C4-2B (cell line): ENCODE measurements around the gene CTF1.
"Not testable (repeated sequence)": the region's sequence is repeated elsewhere in the genome, so short reads cannot be mapped to it uniquely, and the experiment has no call there.

Experiments used
- H3K27ac ChIP-seq: fragments of 450-650 bp; 2 replicates; pipeline ENCODE4 v1.5.1; 2017
- ZFX ChIP-seq: fragments of 450-650 bp; IDR thresholded peaks from 2 replicates; pipeline ENCODE4 v1.6.1; 2017
- TF ChIP-seq, protein P1 (sequence below): fragments of 450-650 bp; conservative IDR thresholded peaks from 2 replicates; pipeline ENCODE4 v1.5.1; 2017; ENCODE audit warnings: mild to moderate bottlenecking

Gene CTF1, protein sequence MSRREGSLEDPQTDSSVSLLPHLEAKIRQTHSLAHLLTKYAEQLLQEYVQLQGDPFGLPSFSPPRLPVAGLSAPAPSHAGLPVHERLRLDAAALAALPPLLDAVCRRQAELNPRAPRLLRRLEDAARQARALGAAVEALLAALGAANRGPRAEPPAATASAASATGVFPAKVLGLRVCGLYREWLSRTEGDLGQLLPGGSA

DNA sequence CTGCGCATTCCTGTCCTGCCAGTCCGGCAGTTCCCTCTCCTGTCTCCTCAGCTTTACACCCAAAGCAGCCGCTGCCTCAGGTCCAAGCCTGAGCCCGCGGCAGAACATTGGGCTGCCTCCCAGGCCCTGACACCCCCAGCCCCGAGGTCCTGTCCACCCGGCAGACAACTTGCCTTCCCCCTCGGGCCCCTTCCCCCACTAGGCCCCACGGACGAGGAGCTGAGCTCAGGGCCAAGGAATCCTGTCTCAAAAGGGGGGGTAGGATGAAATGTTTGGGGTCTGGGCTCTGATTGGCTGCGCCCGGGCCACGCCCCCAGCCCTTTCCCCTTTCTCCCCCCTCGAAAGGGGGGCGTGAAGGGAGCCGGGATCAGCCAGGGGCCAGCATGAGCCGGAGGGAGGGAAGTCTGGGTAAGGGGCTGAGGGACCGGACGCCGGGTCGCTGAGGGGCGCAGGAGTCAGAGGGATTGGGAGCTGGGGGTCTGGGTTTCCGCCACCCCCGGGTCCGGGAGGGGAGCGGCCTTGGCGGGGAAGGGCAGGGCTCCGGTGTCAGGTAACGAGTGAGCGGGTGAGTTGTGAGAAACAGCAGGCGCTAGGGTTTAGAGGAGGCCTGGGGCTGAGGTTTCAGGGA, at the start of gene CTF1:
TSS of gene CTF1 (plus strand) at position 354 of the 628 bp plus-strand sequence. CDS start at position 384, 30 bp downstream.
- peak within 1 kb of the TSS; percentile 93 for H3K27ac ChIP-seq
- TF ChIP-seq, protein P1, sequence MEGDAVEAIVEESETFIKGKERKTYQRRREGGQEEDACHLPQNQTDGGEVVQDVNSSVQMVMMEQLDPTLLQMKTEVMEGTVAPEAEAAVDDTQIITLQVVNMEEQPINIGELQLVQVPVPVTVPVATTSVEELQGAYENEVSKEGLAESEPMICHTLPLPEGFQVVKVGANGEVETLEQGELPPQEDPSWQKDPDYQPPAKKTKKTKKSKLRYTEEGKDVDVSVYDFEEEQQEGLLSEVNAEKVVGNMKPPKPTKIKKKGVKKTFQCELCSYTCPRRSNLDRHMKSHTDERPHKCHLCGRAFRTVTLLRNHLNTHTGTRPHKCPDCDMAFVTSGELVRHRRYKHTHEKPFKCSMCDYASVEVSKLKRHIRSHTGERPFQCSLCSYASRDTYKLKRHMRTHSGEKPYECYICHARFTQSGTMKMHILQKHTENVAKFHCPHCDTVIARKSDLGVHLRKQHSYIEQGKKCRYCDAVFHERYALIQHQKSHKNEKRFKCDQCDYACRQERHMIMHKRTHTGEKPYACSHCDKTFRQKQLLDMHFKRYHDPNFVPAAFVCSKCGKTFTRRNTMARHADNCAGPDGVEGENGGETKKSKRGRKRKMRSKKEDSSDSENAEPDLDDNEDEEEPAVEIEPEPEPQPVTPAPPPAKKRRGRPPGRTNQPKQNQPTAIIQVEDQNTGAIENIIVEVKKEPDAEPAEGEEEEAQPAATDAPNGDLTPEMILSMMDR: no peak
- no peak for TF ChIP-seq ZFX

DNA sequence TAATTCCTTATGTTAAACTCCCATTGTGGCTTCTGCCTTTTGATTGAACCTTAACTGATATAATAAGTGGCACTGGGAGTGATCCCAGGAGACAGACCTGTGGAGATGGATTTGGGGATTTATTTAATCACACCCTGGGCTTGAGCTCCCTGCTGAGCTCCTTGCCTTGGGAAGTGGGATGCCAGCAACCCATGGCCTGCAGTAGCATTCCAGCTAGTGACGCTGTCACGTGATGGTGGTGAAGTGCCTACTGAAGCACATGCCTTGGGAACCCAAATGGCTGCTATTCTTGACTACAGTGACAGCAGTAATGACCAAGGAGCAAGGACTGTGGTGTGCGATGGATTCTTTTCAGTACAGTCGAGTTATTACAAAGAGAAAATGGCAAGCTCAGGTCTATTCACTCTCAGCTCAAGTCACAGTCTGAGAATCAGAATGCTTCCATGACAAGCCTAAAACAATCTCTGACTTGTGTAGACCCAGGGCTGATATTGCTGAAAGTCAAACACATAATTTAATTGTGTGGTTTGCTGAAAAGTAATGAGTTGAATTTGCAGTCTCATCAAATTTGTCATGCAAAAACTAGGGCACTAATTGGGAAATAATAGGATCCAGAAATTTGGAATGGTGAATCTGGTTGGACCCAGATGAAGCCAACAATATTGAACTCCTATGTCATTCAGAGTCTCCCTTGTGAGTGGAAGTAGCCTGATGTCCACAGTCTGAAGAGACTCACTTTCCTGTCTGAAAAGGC, 49.6 kb upstream of the CTF1 start:
- TF ChIP-seq ZFX: no peak
- TF ChIP-seq, protein P1: no peak

DNA sequence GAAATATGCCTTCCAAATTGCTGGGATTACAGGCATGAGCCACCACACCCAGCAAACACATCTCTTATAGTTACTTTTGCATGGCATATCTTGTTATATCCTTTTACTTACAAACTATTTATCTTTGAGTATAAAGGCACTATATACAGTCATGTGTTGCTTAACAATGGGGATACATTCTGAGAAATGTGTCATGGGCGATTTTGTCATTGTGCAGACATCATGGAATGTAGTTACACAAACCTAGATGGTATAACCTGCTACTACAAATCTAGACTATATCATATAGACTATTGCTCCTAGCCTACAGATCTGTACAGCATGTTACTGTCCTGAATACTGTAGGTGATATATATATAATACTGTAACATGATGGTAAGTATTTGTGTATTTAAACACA, 46.2 kb upstream of the CTF1 start:
- no peak overlapping the region for H3K27ac ChIP-seq
- TF ChIP-seq, protein P1: no peak
- TF ChIP-seq ZFX: no peak

More for the DNA sequence above, 49.6 kb upstream of the CTF1 start:
- H3K27ac ChIP-seq: no peak overlapping the region

DNA sequence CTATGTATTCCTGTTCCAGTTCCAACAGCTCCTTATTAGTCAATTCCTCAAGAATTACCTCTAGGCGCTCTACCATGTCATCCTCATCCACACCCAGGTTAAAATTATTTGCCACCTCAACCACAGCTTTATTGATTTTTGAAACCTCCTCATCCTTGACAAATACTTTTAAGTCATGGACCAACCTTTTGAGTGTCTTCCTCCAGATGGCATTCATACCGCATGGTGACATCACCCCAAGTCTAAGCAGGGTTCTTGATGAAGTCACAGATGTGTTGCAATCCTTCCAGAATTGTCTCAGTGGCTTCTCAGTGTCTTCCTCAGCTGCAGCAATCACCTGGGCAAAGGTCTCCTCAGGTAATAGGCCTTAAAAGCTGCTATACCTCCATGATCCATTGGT, 42.7 kb upstream of the CTF1 start:
- H3K27ac ChIP-seq: no peak overlapping the region
- no peak for TF ChIP-seq ZFX
- TF ChIP-seq, protein P1: no peak

DNA sequence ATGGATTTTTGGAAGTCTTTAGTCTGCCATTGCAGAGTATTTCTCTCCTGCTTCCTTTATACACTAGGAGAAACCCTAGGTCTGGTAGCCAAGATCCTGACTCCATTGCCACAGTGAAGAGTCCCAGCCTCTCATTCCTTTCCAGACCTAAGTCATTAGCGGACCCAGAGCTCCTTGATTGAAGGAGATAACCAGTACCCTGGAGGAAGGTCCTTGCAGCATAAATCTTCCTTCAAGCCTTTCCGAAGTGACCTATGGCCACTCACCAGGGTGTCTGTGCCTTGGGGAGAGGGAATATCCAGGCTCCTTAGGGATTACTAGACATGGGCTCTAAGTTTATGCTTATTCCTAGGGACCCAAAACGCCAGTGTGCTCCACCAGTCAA, 38.3 kb upstream of the CTF1 start:
- TF ChIP-seq ZFX: no peak
- TF ChIP-seq, protein P1: no peak
- no peak overlapping the region; the same call in 1 of the 2 replicates for H3K27ac ChIP-seq

DNA sequence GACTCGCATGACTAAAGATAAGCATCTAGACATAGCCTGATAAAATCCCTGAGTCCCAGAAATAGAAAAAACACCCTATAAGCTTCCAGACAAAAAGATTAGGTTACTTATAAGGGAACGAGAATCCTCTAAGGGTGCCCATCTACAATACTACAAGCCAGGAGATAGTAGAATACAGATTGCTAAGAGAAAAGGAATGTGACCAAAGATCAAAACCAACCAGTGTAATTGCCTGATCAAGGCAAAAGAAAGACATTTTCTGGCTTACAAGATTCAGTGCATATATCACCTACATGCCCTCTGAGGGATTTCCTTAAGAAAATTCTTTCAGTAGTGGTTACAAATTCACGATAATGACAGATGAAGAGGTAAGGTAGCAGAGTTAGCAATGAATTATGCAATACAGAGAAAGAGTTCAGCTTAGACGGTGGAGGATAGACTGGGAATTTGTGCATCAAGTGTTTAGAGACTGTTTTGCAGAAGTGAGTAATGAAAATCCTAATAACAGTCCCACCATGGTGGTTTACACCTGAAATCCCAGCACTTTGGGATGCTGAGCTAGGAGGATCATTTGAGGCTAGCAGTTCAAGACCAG, 37.5 kb upstream of the CTF1 start:
- no peak overlapping the region for H3K27ac ChIP-seq

DNA sequence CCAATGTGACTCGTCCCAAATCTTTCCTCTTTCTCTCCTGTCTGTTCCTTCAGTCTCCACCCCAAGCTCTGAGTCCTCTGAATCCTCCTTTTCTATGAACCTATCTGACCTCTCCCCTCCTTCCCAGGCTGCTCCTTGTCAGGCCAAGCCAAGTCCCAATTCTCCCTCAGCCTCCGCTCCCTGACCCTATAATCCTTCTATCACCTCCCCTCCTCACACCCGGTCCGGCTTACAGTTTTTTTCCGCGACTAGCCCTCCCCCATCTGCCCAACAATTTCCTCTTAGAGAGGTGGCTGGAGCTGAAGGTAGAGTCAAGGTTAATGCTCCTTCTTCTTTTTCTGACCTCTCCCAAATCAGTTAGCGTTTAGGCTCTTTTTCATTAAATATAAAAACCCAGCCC, 35.7 kb upstream of the CTF1 start:
- H3K27ac ChIP-seq: not testable (repeated sequence)

More for the DNA sequence above, 37.5 kb upstream of the CTF1 start:
- TF ChIP-seq, protein P1: no peak
- TF ChIP-seq ZFX: no peak

DNA sequence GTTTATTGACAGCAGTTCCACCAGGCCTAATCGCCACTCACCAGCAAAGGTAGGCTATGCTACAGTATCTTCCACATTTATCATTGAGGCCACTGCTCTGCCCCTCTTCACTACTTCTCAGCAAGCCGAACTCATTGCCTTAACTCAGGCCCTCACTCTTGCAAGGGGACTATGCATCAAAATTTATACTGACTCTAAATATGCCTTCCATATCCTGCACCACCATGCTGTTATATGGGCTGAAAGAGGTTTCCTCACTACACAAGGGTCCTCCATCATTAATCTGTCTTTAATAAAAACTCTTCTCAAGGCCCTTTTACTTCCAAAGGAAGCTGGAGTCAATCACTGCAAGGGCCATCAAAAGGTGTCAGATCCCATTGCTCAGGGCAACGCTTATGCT, 33.2 kb upstream of the CTF1 start:
- H3K27ac ChIP-seq: not testable (repeated sequence)
